ENCODE results near the gene SCNN1A.

Gene SCNN1A

GRCh38 chr12:6317693-6318439 is 57.5 kb downstream of the SCNN1A start:
- H3K9me3 ChIP-seq (ENCODE audit: severe bottlenecking), result no peaks in the 10 kb centered on the region
- H3K27ac ChIP-seq, result no peak overlapping the region
- no peaks in the 10 kb centered on the region for H3K36me3 ChIP-seq
- no peak for DNase-seq
- TF ChIP-seq CTCF (IDR thresholded peaks at IDR 0.05; ENCODE audit: low read depth, low read length), result no peak
- H3K4me3 ChIP-seq (ENCODE audit: low read depth, low read length), result no peak overlapping the region
- H3K27me3 ChIP-seq (ENCODE audit: insufficient read depth, low read depth, severe bottlenecking), result no peaks in the 10 kb centered on the region

GRCh38 chr12:6316921-6317692 is 58.3 kb downstream of the SCNN1A start:
- H3K27me3 ChIP-seq (ENCODE audit: insufficient read depth, low read depth, severe bottlenecking), result no peaks in the 10 kb centered on the region
- no peak overlapping the region for H3K27ac ChIP-seq
- no peak for TF ChIP-seq CTCF (IDR thresholded peaks at IDR 0.05; ENCODE audit: low read depth, low read length)
- no peak for DNase-seq
- H3K9me3 ChIP-seq (ENCODE audit: severe bottlenecking), result no peaks in the 10 kb centered on the region
- H3K4me3 ChIP-seq (ENCODE audit: low read depth, low read length), result no peak overlapping the region
- no peaks in the 10 kb centered on the region for H3K36me3 ChIP-seq

- H3K36me3 ChIP-seq, result no peaks in the 10 kb centered on the region
- no peak for DNase-seq
- H3K4me3 ChIP-seq (ENCODE audit: low read depth, low read length), result no peak overlapping the region
- no peak for TF ChIP-seq CTCF (IDR thresholded peaks at IDR 0.05; ENCODE audit: low read depth, low read length)
- no peaks in the 10 kb centered on the region for H3K27me3 ChIP-seq (ENCODE audit: insufficient read depth, low read depth, severe bottlenecking)
- H3K9me3 ChIP-seq (ENCODE audit: severe bottlenecking), result no peaks in the 10 kb centered on the region
- H3K27ac ChIP-seq, result no peak overlapping the region
Observed at GRCh38 chr12:6315704-6316597, 59.4 kb downstream of the SCNN1A start.

- Histone ChIP-seq H3K36me3 (no peaks in the 10 kb centered on the region), H3K27me3 (ENCODE audit: insufficient read depth, low read depth, severe bottlenecking) (no peaks in the 10 kb centered on the region), H3K4me3 (ENCODE audit: low read depth, low read length) (no peak overlapping the region), H3K27ac (no peak overlapping the region), H3K9me3 (ENCODE audit: severe bottlenecking) (no peaks in the 10 kb centered on the region)
- TF ChIP-seq CTCF (IDR thresholded peaks at IDR 0.05; ENCODE audit: low read depth, low read length), result no peak
- DNase-seq, result no peak
Observed at GRCh38 chr12:6315184-6315583, 60.2 kb downstream of the SCNN1A start.

GRCh38 chr12:6314776-6315175 is 60.6 kb downstream of the SCNN1A start:
- no peak for TF ChIP-seq CTCF (IDR thresholded peaks at IDR 0.05; ENCODE audit: low read depth, low read length)

More at GRCh38 chr12:6314776-6315175, 60.6 kb downstream of the SCNN1A start:
- H3K9me3 ChIP-seq (ENCODE audit: severe bottlenecking), result no peaks in the 10 kb centered on the region
- no peak overlapping the region for H3K27ac ChIP-seq
- H3K27me3 ChIP-seq (ENCODE audit: insufficient read depth, low read depth, severe bottlenecking), result no peaks in the 10 kb centered on the region
- H3K4me3 ChIP-seq (ENCODE audit: low read depth, low read length), result no peak overlapping the region
- DNase-seq, result no peak
- no peaks in the 10 kb centered on the region for H3K36me3 ChIP-seq

All from WERI-Rb-1 (cell line).